T47D (cell line): ENCODE results near the gene DLG4.

Experiments used
- DNase-seq, 2 experiments: peaks; one replicate each; pipeline versions ENCODE4 v3.0.0 to v3.0.0-alpha.2; 2011 to 2012; ENCODE audit warnings: low read depth in 1 of 2, low spot score in 1 of 2
- JUND ChIP-seq: IDR thresholded peaks from 2 replicates; pipeline ENCODE4 v1.6.1; 2012; ENCODE audit warnings: low read depth
- in situ Hi-C: cut with HindIII; loops from 2 replicates; pipeline ENCODE4 v1.10.0; 2016; ENCODE audit warnings: low sequenced_read_pairs, low pct_unique_long_range_greater_than_20kb

The DLG4 gene

DNA sequence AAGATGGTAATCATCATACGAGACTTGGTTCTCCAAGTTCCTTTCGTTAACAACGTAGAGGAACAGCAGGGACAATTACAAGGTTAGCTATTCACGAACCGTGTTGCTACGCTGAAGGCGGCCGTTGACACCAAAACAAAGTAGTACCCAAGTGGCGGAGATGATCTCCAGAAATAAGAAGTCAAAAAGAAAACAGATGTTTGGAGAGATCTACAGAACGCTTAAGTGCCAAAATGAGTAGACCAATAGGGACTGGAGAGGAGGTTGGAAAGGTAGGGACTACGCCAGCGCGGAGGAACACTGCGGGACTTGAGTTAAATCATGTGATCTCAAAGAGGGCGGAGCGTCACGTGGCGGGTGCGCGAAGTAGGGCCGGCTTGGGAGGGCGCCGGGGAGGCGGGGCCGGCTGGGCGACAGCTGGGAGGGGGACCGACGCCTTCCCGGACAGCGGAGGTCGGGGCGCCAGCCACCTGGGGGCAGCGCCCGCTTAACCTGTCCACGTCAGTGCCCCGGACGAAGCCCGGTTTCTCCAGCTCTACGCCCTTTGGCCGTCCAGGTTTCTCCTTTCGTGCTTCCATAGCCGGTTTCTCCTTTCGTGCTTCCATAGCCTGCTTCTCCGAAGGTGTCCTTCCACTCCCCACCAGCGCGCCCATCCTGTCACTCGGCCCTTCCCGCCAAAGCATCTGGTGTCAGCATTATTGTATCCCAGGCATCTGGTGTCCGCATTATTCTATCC lies 23.2 kb upstream of the DLG4 start:
- DNase-seq, result peak in 1 of 2 experiments; percentile 96
- in situ Hi-C loops, result no loop called here
- no peak for TF ChIP-seq JUND

DNA sequence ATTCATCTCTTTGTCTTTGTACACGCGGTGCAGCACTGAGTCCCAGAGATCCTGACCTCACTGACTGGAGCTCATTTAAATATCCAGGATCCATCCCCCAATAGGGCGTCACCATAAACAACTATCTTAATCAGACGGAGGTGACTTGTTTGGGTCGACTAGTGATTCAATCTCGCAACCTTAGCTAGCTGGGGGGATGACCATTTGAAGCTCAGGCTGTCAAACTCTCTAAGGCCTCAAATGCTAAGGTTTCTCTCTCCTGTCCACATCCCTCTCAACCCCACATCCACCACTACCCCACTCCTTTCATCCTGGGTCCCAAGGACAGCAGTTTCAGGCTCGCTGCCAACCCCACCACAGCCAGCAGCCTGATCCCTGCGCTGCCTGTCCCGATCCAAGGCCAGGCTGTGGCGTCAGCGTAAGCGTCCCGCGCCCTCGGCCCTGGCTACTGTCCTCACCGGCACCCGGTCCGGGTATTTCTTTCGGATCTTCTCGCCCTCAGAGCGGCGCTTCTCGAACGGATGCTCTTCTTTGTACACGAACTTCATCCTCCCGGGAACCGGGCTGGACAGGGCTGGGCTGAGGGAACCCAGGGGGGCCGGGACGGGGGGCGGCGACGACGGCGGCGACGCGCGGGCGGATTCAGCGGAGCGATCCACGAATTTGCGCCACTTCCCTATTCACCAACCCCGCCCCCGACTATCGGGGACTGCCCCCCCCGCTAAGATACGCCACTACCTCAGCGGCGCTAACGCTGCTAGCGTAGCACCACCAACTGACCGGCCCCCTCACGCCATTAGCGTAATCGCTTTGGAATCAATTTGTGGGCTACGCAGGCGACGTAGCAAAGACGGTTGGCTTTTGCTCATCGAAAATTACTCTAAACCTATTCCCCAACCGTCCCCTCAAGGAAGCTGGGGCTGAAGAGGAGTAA lies 22.4 kb upstream of the DLG4 start, which contains the start of gene GABARAP:
Gene GABARAP (minus strand): TSS at position 667 of the 934 bp plus-strand sequence. CDS start 119 bp downstream, at position 548.
- in situ Hi-C loops, result no loop called here
- no peak for TF ChIP-seq JUND
- DNase-seq, result peak in 1 of 2 experiments; percentile 90

DNA sequence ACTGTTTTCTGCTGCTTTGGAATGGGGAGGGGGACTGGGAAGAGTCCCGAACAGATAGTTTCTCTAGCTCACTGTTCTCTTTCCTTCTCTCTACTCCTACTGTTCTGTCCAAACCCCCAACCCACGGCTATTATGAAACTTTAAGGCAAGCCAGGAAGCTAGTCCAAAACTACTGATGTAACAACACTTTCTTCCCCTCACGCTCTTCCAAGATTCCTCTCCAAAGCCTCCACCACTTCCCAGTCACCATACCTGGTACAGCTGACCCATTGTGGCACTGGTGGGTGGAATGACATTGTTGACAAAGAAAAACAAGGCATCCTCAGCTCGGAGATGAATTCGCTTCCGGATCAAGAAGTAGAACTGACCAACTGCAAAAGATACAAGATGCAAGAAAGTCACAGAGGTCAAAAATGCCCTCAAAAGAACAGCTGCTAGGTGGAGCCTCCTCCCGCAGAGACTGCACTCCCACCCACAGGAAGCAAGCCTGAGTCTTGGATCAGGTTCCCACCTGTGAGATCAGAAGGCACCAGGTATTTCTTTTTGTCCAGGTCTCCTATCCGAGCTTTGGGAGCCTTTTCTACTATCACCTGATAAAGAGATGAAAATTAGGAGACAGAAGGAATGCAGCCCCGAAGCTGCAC lies 21.6 kb upstream of the DLG4 start:
- DNase-seq, result no peak
- in situ Hi-C loops, result no loop called here
- no peak for TF ChIP-seq JUND

DNA sequence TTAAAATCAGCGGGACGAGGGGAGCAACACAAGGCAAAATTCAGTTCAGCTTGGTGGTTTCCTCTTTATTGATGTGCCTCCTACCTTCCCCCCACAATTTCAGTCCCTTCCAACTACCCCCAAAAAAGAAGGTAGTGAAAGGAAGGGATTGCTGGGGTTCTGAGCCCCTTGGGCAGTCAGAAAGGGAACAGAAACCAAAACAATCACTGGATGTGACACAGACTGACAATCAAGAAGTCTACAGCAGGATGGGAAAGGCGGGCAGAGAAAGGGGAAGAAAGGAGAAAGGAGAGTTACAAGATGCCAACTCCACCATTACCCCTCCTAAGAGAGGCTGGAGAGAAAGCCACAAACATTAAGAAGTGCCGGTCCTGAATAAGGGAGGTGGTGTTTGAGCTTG lies 20.7 kb upstream of the DLG4 start:
- in situ Hi-C loops, result no loop called here
- no peak for TF ChIP-seq JUND
- DNase-seq, result no peak

DNA sequence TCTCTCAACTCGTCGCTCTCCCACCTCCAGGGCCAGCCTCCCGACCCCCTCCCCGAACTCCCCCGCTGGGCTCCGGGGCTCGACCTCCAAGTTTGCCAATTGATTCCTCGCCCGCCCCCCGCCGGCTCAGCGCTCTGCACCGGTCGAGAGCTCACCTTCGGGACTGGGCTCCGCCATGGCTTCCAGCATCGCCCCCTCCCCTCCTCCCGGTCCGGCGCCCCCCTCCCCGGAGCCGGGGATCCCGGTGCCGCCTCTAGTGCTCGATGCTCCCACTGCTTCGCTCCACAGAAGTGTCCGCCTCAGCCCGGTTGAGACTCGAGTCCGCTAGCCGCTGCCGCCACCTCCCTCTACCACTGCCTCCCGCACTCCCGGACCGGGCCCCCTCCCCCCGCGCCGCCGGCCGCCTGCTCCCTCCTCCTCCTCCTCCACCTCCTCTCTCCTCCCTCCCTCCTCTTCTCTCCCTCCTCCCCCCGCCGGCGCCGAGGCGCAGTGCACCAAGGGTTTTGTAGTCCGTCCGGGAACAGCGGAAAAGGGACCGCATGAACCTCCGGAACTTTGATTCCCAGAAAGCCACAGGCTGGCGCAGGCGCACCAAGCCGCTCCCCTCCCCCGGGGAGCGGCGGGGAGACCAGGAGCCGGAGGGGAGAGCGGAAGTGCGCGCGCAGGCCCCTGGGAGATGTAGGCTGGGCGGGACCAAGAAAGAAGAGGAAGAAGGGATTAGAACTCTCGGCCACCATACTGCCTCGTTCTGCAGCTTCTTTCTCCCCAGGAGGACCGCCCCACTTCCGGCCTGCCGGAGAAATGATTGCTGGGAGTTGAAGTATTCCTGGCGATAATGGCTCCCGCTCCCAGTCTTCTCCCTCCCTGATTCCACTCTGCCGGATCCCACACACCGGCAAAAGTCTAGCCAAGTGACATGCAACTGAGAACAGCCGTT lies 19.7 kb upstream of the DLG4 start, which contains the start of gene PHF23:
Gene PHF23 (minus strand): TSS at position 367 of the 937 bp plus-strand sequence. CDS start 178 bp downstream, at position 189.
- no peak for TF ChIP-seq JUND
- in situ Hi-C loops, result no loop called here
- peak; percentile 92 to 99 for DNase-seq

DNA sequence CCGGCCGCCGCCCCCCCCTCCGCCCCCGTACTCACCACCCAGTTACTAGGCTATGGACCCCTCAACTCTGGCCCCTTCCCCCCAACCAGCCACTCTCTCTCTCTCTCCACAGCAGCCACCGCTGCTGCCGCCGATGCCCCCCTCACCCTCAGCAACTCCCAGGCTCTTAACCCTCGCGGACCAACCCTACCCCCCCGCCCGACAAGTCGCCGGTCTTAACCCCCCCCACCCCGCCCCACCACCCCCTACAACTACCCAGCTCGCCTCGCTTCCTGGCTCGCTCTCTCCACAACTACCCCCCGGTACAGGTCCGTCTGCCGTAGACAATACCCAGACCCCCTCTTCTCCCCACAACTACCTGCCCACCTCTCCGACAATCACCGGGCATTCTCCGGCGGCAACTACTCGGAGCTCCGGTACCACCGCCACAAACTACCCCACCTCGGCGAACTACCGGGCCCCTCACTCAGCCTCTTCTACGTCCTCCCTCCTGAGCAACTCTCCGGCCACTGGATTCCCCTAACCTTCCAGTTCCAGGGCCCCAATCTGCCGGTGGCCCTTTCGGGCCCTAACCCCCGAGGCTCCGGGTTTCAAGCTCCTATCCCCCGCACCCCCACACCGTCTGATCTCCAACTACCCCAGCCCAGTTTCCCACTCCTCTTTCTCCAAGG lies 18.9 kb upstream of the DLG4 start:
- no peak for TF ChIP-seq JUND
- no peak for DNase-seq
- in situ Hi-C loops, result no loop called here

DNA sequence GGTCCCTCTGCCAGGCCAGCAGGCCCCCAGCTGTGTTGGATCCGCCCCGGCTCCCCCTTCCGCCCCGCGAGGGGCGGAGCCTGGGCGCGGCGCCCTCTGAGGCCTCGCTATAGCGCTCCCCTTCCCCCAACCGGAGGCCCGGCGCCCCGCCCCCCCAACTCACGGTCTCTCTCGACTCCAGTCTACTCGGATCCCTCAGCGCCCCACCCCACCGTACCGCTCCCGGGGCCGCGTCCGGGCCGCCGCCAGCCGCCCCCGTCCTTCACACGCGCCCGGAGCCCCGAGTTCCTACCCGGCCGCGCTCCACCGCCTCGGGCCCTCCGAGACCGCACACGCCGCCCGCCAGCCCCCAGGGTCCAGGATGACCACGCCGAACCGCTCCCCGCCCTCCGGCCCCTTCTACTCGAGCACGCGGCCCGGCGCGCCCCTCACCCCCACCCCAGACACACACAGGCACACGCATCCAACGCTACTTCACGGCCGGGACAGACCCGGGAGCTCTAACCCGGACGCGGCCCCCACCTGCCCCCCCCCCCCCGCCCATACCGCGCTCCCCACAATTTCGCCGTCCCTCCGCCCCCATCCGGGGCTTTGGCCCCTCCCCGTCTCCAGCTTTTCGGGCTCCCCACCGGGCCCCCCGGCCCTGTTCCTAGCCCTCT lies 18.3 kb upstream of the DLG4 start:
- in situ Hi-C loops, result no loop called here
- peak in 1 of 2 experiments; percentile 75 for DNase-seq
- TF ChIP-seq JUND, result no peak

DNA sequence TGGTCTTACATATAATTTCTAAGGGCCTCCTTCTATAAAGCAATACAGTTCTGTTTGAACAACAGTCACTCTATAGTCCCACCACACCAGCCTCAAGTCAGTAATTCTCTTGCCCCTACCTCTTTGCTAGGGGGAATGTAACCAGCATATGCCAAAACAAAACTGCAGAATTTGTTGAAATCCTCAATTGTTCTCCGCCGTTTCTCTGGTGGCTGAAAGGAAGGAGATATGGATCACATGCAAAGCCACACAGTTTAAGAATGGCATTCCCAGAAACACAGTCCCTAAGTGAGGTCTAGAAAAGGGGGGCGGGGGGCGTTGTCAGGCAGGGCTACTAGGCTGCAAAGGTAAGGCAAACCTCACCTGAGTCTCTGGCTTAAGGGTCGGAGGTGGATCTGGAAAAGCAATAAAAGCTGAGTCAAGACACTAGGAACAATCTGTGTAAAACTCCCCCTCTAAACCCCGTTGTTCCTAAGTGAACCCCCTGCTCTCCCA lies 17.7 kb upstream of the DLG4 start:
- DNase-seq, result no peak
- TF ChIP-seq JUND, result no peak
- in situ Hi-C loops, result no loop called here

DNA sequence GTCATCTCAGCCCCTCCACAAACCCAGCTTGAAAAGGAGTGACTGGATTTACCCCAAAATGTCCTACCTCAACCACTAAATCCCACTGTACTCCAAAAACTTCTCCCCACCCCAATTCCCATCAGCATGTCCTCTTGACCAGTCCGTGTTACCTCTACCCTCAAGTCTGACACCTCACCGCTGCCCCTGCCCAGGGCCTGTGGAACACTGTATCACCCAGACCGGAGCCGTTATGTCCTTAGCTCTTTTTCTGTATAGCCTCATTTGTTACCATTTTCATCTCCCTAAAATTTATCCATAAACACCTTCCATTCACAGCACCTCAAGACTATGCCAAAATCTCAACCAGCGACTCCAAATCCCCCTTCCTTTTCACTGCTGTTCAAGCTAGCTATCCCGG lies 17.2 kb upstream of the DLG4 start:
- DNase-seq, result no peak
- no peak for TF ChIP-seq JUND
- in situ Hi-C loops, result no loop called here
